Omental fat pad (tissue), 4 donors: ENCODE results near the gene MLLT6. TPM values are rescaled to one million over a fixed set of nuclear protein-coding genes. Genes with fewer than 3 reads are reported as not detected.

Experiments
- ATAC-seq: fragments of 150-250 bp; one replicate; pipeline ENCODE4 v1.9.1; 2016; ENCODE audit warnings: mild to moderate bottlenecking, moderate library complexity; ENCODE audit not compliant: low FRiP score
- DNase-seq: peaks from one replicate; pipeline ENCODE4 v3.0.0-alpha.2; 2019; ENCODE audit warnings: low spot score
- CTCF ChIP-seq, 3 donors: fragments of 450-650 bp; IDR thresholded peaks; one replicate each; pipeline ENCODE4 v1.5.1; 2016 to 2017; ENCODE audit warnings: antibody characterized with exemption in 3 of 3, mild to moderate bottlenecking in 3 of 3, moderate library complexity in 2 of 3
- total RNA-seq, 4 donors: library from RNA; depleted of rRNA; stranded (reverse); fragments of >200 nt; gene quantifications; one replicate each; pipeline ENCODE4 v1.1.0, GENCODE V29; 2016

MLLT6 gene
- total RNA-seq, 4 donors from 2014 or later = 38.7 to 108 (median 54.8) TPM

- DNase-seq (peak; percentile 89), ATAC-seq (peak; percentile 71)
- TF ChIP-seq CTCF (IDR thresholded peaks at IDR 0.05) = peak in 2 of 3 donors; percentile 87 to 97
Observed at GRCh38 chr17:38676706-38677504, 28.2 kb upstream of the MLLT6 start.

GRCh38 chr17:38677819-38678218 lies 27.3 kb upstream of the MLLT6 start:
- ATAC-seq = no peak
- TF ChIP-seq CTCF (IDR thresholded peaks at IDR 0.05) = no peak
- DNase-seq = no peak

- no peak for TF ChIP-seq CTCF (IDR thresholded peaks at IDR 0.05)
- DNase-seq (no peak), ATAC-seq (no peak)
Observed at GRCh38 chr17:38681096-38681495, 24.0 kb upstream of the MLLT6 start.

- ATAC-seq (peak; percentile 48), DNase-seq (no peak)
- no peak for TF ChIP-seq CTCF (IDR thresholded peaks at IDR 0.05)
Observed at GRCh38 chr17:38685491-38685890, 19.6 kb upstream of the MLLT6 start.

- no peak for TF ChIP-seq CTCF (IDR thresholded peaks at IDR 0.05)
- DNase-seq (no peak), ATAC-seq (no peak)
Observed at GRCh38 chr17:38687286-38687685, 17.8 kb upstream of the MLLT6 start.

GRCh38 chr17:38690386-38690785 lies 14.7 kb upstream of the MLLT6 start:
- no peak for TF ChIP-seq CTCF (IDR thresholded peaks at IDR 0.05)
- DNase-seq = no peak
- no peak for ATAC-seq

- ATAC-seq = no peak
- TF ChIP-seq CTCF (IDR thresholded peaks at IDR 0.05) = no peak
- no peak for DNase-seq
Observed at GRCh38 chr17:38691154-38691553, 13.9 kb upstream of the MLLT6 start.
